PC-3 (cell line): ENCODE measurements around the gene LAGE3. TPM values are rescaled to one million over a fixed set of nuclear protein-coding genes. Genes with fewer than 3 reads are reported as not detected.
A peak's percentile ranks its signal among the peaks of the same experiment; 100 is the strongest.

ENCODE experiments used
- ATAC-seq: fragments of 200-7000 bp; cut with Tn5 transposase; 2 replicates; pipeline ENCODE4 v1.9.1; 2020; ENCODE audit warnings: mild to moderate bottlenecking, moderate library complexity
- BruUV-seq: library from RNA; stranded (reverse); fragments of 400-500 nt; replicated peaks from 2 replicates; lab custom pipeline; 2021; lab: Mats Ljungman, UMichigan
- CTCF ChIA-PET: fragments of 300-600 bp; sonication (Branson Sonifier 250); formaldehyde crosslinking; loops from one replicate; lab custom pipeline; 2022; ENCODE audit warnings: antibody characterized with exemption; lab: Charles Lee
- POLR2A ChIA-PET: fragments of 300-600 bp; sonication (Branson Sonifier 250); formaldehyde crosslinking; loops from one replicate; lab custom pipeline; 2022; ENCODE audit warnings: antibody characterized with exemption; ENCODE audit not compliant: unreplicated experiment; lab: Charles Lee
- DNase-seq: peaks from one replicate; pipeline ENCODE4 v3.0.0-alpha.2; 2015
- H2AFZ ChIP-seq: fragments of 300-600 bp; sonication (generic); 2 replicates; pipeline ENCODE4 v1.6.0; 2016; ENCODE audit warnings: antibody characterized with exemption, low read length
- H3F3A ChIP-seq: fragments of 300-600 bp; sonication (generic); one replicate; pipeline ENCODE4 v1.6.0; 2017; ENCODE audit warnings: antibody characterized with exemption, low read length, control low read depth, mild to moderate bottlenecking; ENCODE audit not compliant: unreplicated experiment
- H3K27ac ChIP-seq: fragments of 300-600 bp; sonication (generic); 2 replicates; pipeline ENCODE4 v1.5.1; 2016; ENCODE audit warnings: mild to moderate bottlenecking, low read length
- H3K27me3 ChIP-seq: fragments of 300-600 bp; sonication (generic); 2 replicates; pipeline ENCODE4 v1.6.1; 2016; ENCODE audit warnings: low read length, mixed read lengths
- H3K36me3 ChIP-seq: fragments of 300-600 bp; sonication (generic); 2 replicates; pipeline ENCODE4 v1.6.1; 2016; ENCODE audit warnings: low read depth, mixed run types, low read length, mixed read lengths
- H3K4me1 ChIP-seq: fragments of 300-600 bp; sonication (generic); 2 replicates; pipeline ENCODE4 v1.5.1; 2016; ENCODE audit warnings: low read length; ENCODE audit not compliant: insufficient read depth
- H3K4me2 ChIP-seq: fragments of 300-600 bp; sonication (generic); 2 replicates; pipeline ENCODE4 v1.6.0; 2016; ENCODE audit warnings: low read length
- H3K4me3 ChIP-seq: fragments of 300-600 bp; sonication (generic); 2 replicates; pipeline ENCODE4 v1.5.1; 2016; ENCODE audit warnings: mild to moderate bottlenecking, low read length, mixed read lengths
- H3K79me2 ChIP-seq: fragments of 300-600 bp; sonication (generic); 2 replicates; pipeline ENCODE4 v1.6.1; 2017; ENCODE audit warnings: low read length, mixed read lengths
- H3K9ac ChIP-seq: fragments of 300-600 bp; sonication (generic); 2 replicates; pipeline ENCODE4 v1.6.0; 2016; ENCODE audit warnings: mild to moderate bottlenecking, low read length
- H3K9me2 ChIP-seq: fragments of 300-600 bp; sonication (generic); replicated peaks from 2 replicates; pipeline ENCODE4 v1.6.1; 2016; ENCODE audit warnings: mixed run types, low read length, mixed read lengths
- H3K9me3 ChIP-seq: fragments of 300-600 bp; sonication (generic); 2 replicates; pipeline ENCODE4 v1.6.1; 2016; ENCODE audit warnings: low read length, mixed read lengths
- H4K20me1 ChIP-seq: fragments of 300-600 bp; sonication (generic); 2 replicates; pipeline ENCODE4 v1.6.1; 2016; ENCODE audit warnings: low read length, mixed read lengths
- CTCF ChIP-seq: fragments of 300-600 bp; sonication (generic); conservative IDR thresholded peaks from 2 replicates; pipeline ENCODE4 v1.5.1; 2017; ENCODE audit warnings: antibody characterized with exemption, low read depth, mild to moderate bottlenecking, low read length
- EZH2 ChIP-seq: fragments of 300-600 bp; sonication (generic); IDR thresholded peaks from one replicate; pipeline ENCODE4 v1.6.1; 2017; ENCODE audit warnings: antibody characterized with exemption, mild to moderate bottlenecking, low read length; ENCODE audit not compliant: unreplicated experiment
- EZH2phosphoT487 ChIP-seq: fragments of 300-600 bp; sonication (generic); IDR thresholded peaks from 2 replicates; pipeline ENCODE4 v1.6.1; 2018; ENCODE audit warnings: mild to moderate bottlenecking, antibody characterized with exemption, low read length, borderline replicate concordance
- intact Hi-C: fragments of 100-400 bp; cut with micrococcal nuclease; formaldehyde crosslinking; loops from 2 replicates; pipeline ENCODE4 v1.9.0; 2023
- total RNA-seq: library from RNA; depleted of rRNA; stranded (reverse); fragments of >200 nt; gene quantifications from 2 replicates; pipeline ENCODE4 v1.2.3, GENCODE V29; 2014

The LAGE3 gene
- total RNA-seq, 1 experiment from 2014 or later, result 87.4 TPM

DNA sequence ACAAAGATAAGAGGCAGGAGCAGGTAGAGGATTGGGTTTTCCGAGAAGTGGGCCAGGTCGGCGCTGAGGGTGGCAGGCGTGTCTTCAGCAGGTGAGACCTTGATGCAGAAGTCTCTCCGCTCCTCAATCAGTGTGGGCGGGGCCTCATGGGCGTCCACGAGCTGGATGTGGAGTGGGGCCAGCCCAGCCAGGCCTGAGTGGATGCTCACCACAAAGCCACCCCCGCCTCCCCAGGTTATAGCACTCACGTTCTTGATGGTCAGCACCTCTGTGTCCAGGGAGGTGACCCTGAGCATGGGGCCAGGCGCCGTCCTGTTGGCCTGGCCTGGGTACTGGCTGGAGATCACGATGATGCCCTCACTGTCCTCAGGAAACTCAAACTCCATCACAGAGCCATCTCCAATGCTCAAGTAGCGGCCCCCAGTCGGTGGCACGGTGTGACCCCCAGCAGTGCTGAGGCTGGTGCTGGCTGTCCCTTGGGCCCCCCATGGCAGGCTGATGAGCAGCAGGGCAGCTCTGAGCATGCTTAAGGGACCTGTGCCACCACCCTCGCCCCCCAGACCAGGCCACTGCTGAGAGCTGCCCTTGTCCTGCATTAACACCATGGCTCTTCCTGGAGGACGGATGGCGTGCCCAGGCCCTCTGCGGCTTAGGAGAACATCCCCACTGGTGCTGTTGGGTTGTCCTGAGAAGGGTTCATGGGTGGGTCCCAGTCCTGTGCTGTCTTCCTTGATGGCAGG lies 9.4 kb upstream of the LAGE3 start:
- no peaks in the 10 kb centered on the region for H3K9me2 ChIP-seq
- H3K9ac ChIP-seq, result no peak overlapping the region
- H3K9me3 ChIP-seq, result no peaks in the 10 kb centered on the region
- H3K4me1 ChIP-seq, result peaks cover 34% of the 10 kb centered on the region
- no peaks in the 10 kb centered on the region for H3F3A ChIP-seq
- H3K36me3 ChIP-seq, result peaks cover 15% of the 10 kb centered on the region
- intact Hi-C loops, result no loop called here
- peaks cover 52% of the 10 kb centered on the region for H3K79me2 ChIP-seq
- ChIA-PET CTCF (no interaction called here), POLR2A (no interaction called here)
- H3K4me3 ChIP-seq, result no peak overlapping the region; the same call in 1 of the 2 replicates
- no TSS peak for BruUV-seq
- ATAC-seq, result no peak
- no peak for DNase-seq
- TF ChIP-seq CTCF (no peak), EZH2phosphoT487 (no peak), EZH2 (no peak)
- peak overlapping the region; percentile 87; the same call in 1 of the 2 replicates for H3K4me2 ChIP-seq
- no peak overlapping the region for H2AFZ ChIP-seq
- H4K20me1 ChIP-seq, result no peaks in the 10 kb centered on the region
- H3K27me3 ChIP-seq, result no peaks in the 10 kb centered on the region
- no peak overlapping the region for H3K27ac ChIP-seq

- Histone ChIP-seq H3K9ac (no peak overlapping the region), H3K4me2 (no peak overlapping the region), H2AFZ (no peak overlapping the region), H3K4me3 (no peak overlapping the region), H3K27ac (no peak overlapping the region), H3K79me2 (peaks cover 52% of the 10 kb centered on the region), H3K9me2 (no peaks in the 10 kb centered on the region), H3K27me3 (no peaks in the 10 kb centered on the region), H3K4me1 (peaks cover 34% of the 10 kb centered on the region), H3K9me3 (no peaks in the 10 kb centered on the region), H3F3A (no peaks in the 10 kb centered on the region), H3K36me3 (peaks cover 15% of the 10 kb centered on the region), H4K20me1 (no peaks in the 10 kb centered on the region)
- POLR2A ChIA-PET, result no interaction called here
- intact Hi-C loops, result no loop called here
- no peak for TF ChIP-seq CTCF
- no peak for TF ChIP-seq EZH2phosphoT487
- BruUV-seq, result no TSS peak
- no peak for DNase-seq
- CTCF ChIA-PET, result no interaction called here
- ATAC-seq, result no peak
Observed at GRCh38 chrX:154487518-154488290, 8.6 kb upstream of the LAGE3 start.
